ENCODE results near the gene FGGY. TPM values are rescaled to one million over a fixed set of nuclear protein-coding genes. Genes with fewer than 3 reads are reported as not detected.

FGGY gene
- total RNA-seq, 1 experiment from 2014 or later, result 14.6 TPM

DNA sequence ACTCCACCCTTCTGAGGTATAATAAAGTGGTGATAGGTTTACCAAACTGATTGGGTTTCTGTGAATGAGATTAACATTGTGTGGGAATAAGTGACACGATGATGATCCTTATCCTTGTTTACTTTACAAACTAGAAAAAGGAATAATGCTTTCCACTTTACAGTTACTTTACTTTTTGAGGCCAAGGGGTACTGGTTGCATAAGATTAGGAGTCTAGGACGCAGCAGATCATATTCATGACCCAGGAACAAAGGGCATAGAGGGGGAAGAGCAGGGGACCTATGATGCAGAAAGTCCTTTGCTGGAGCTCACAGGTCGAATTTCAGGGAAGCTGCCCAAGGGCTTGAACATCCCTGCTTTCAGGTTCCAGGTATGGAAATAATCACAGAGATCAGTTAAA, 20.4 kb downstream of the FGGY start:
- no peak overlapping the region for H3K4ac ChIP-seq (ENCODE audit: low read depth, low read length)
- H2BK120ac ChIP-seq (ENCODE audit: low read depth, low read length, poor library complexity, severe bottlenecking), result no peak overlapping the region
- Mint-ChIP-seq H3K27ac (peak overlapping the region in 1 of 3 experiments; percentile 29; a peak in 1 of 7 replicates), H3K27me3 (ENCODE audit: low read depth) (no peaks in the 10 kb centered on the region; the same call in 1 of the 2 replicates), H3K9me3 (peaks cover 0 to 6% of the 10 kb centered on the region in 2 experiments; a peak in 1 of 5 replicates), H3K4me1 (peaks cover 29 to 31% of the 10 kb centered on the region in 2 experiments), H3K36me3 (ENCODE audit: insufficient read depth in 1 of 3, low read depth in 3 of 3) (peaks cover under 1 to 17% (median 8%) of the 10 kb centered on the region in 3 experiments; a peak in 5 of 7 replicates), H3K4me3 (no peak overlapping the region)
- no peak overlapping the region for H4K91ac ChIP-seq (ENCODE audit: insufficient read length, low read depth, low read length)
- H2AK5ac ChIP-seq (ENCODE audit: insufficient read length, low read length), result no peak overlapping the region
- H3K9me3 ChIP-seq (ENCODE audit: control insufficient read depth, low read depth, low read length), result no peaks in the 10 kb centered on the region
- H4K8ac ChIP-seq (replicated peaks; ENCODE audit: insufficient read length, low read depth, low read length), result no peak overlapping the region
- no peaks in the 10 kb centered on the region for H3K23me2 ChIP-seq (ENCODE audit: insufficient read length, low read depth, low read length, poor library complexity, severe bottlenecking)
- no peak overlapping the region for H2AFZ ChIP-seq (ENCODE audit: low read length)
- H2BK5ac ChIP-seq (ENCODE audit: insufficient read length, low read length), result no peak overlapping the region
- H4K5ac ChIP-seq (ENCODE audit: insufficient read length, low read depth, low read length), result no peak overlapping the region
- WGBS (ENCODE audit: extremely low coverage, insufficient read length, low lambda C conversion rate), result no CpG with 5 or more reads among the region's 3 CpGs
- no peak overlapping the region for H3K14ac ChIP-seq (ENCODE audit: insufficient read depth, low read length)
- H3K56ac ChIP-seq (ENCODE audit: insufficient read length, low read depth, low read length), result no peak overlapping the region
- no peaks in the 10 kb centered on the region for H3K79me1 ChIP-seq (ENCODE audit: insufficient read depth, low read depth, low read length, poor library complexity, severe bottlenecking)
- peaks cover 2% of the 10 kb centered on the region; the same call in 1 of the 2 replicates for H3K4me1 ChIP-seq (ENCODE audit: insufficient read depth, low read length)
- H3K27me3 ChIP-seq (ENCODE audit: insufficient read depth, low read length), result no peaks in the 10 kb centered on the region
- H2BK15ac ChIP-seq (ENCODE audit: low read depth, low read length), result no peak overlapping the region
- DNase-seq, result no peak
- H3K18ac ChIP-seq (ENCODE audit: insufficient read length, low read depth, low read length), result no peak overlapping the region
- no peak overlapping the region for H3K4me2 ChIP-seq (ENCODE audit: insufficient read depth, insufficient read length, low read length)
- TF ChIP-seq, protein P1, sequence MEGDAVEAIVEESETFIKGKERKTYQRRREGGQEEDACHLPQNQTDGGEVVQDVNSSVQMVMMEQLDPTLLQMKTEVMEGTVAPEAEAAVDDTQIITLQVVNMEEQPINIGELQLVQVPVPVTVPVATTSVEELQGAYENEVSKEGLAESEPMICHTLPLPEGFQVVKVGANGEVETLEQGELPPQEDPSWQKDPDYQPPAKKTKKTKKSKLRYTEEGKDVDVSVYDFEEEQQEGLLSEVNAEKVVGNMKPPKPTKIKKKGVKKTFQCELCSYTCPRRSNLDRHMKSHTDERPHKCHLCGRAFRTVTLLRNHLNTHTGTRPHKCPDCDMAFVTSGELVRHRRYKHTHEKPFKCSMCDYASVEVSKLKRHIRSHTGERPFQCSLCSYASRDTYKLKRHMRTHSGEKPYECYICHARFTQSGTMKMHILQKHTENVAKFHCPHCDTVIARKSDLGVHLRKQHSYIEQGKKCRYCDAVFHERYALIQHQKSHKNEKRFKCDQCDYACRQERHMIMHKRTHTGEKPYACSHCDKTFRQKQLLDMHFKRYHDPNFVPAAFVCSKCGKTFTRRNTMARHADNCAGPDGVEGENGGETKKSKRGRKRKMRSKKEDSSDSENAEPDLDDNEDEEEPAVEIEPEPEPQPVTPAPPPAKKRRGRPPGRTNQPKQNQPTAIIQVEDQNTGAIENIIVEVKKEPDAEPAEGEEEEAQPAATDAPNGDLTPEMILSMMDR (conservative IDR thresholded peaks at IDR 0.05), result no peak
- no peak overlapping the region for H2BK12ac ChIP-seq (ENCODE audit: insufficient read length, low read depth, low read length)
- H3K23ac ChIP-seq (ENCODE audit: insufficient read length, low read depth, low read length), result no peak overlapping the region
- H3K79me2 ChIP-seq (ENCODE audit: insufficient read depth, low read length), result no peaks in the 10 kb centered on the region
- no peak overlapping the region for H3K9ac ChIP-seq (ENCODE audit: extremely low read depth, insufficient read length, low read length)
- no peak overlapping the region for H3K27ac ChIP-seq (ENCODE audit: insufficient read length, low read depth, low read length)
- H4K20me1 ChIP-seq (ENCODE audit: control insufficient read depth, insufficient read depth, insufficient read length), result no peaks in the 10 kb centered on the region
- no peak overlapping the region for H2BK20ac ChIP-seq (ENCODE audit: low read depth, low read length, poor library complexity, severe bottlenecking)
- H3T11ph ChIP-seq (ENCODE audit: low read length), result no peak overlapping the region
